ENCODE data around the gene KLHL11. TPM values are rescaled to one million over a fixed set of nuclear protein-coding genes. Genes with fewer than 3 reads are reported as not detected.
A peak's percentile ranks its signal among the peaks of the same experiment; 100 is the strongest.

Gene KLHL11
- total RNA-seq, 2 donors from 2014 or later: 13.3 to 15.9 TPM

- Histone ChIP-seq H3K27ac (ENCODE audit: low read depth, low read length) (no peak overlapping the region), H3K9me3 (ENCODE audit: control insufficient read depth, low read length) (no peaks in the 10 kb centered on the region), H3K36me3 (ENCODE audit: control insufficient read depth, insufficient read depth, low read length) (peaks cover 26% of the 10 kb centered on the region), H3K27me3 (ENCODE audit: control insufficient read depth, insufficient read depth, low read length, poor library complexity, severe bottlenecking) (no peaks in the 10 kb centered on the region), H3K4me1 (ENCODE audit: control insufficient read depth, insufficient read depth, low read length) (no peaks in the 10 kb centered on the region), H3K4me3 (ENCODE audit: low read length) (no peak overlapping the region), H3K9ac (ENCODE audit: extremely low read depth, low read length, poor library complexity, severe bottlenecking) (no peak overlapping the region)
- peaks cover 18% of the 10 kb centered on the region for H3K36me3 Mint-ChIP-seq (ENCODE audit: low read depth)
- H3K4me1 Mint-ChIP-seq: peaks cover 11% of the 10 kb centered on the region
- H3K27me3 Mint-ChIP-seq (ENCODE audit: insufficient read depth): no peaks in the 10 kb centered on the region
- no peak overlapping the region for H3K27ac Mint-ChIP-seq
- no peak for TF ChIP-seq CTCF (conservative IDR thresholded peaks at IDR 0.05)
- H3K4me3 Mint-ChIP-seq: no peak overlapping the region
- no peak for DNase-seq
- H3K9me3 Mint-ChIP-seq: no peaks in the 10 kb centered on the region
- 95 to 96% methylated on average over 17 to 23 of the region's 23 CpGs for WGBS, 2 experiments (ENCODE audit: insufficient coverage in 1 of 2, insufficient read length in 1 of 2)
Observed at GRCh38 chr17:41816637-41817320, 48.4 kb downstream of the KLHL11 start.

GRCh38 chr17:41814195-41814594 lies 51.0 kb downstream of the KLHL11 start:
- H3K4me3 ChIP-seq (ENCODE audit: low read length): peak overlapping the region; percentile 87
- H3K36me3 ChIP-seq (ENCODE audit: control insufficient read depth, insufficient read depth, low read length): peaks cover 16% of the 10 kb centered on the region
- no peaks in the 10 kb centered on the region for H3K4me1 ChIP-seq (ENCODE audit: control insufficient read depth, insufficient read depth, low read length)
- no peak overlapping the region for H3K27ac ChIP-seq (ENCODE audit: low read depth, low read length)
- no peak for TF ChIP-seq CTCF (conservative IDR thresholded peaks at IDR 0.05)
- Mint-ChIP-seq H3K36me3 (ENCODE audit: low read depth) (peaks cover 15% of the 10 kb centered on the region), H3K4me1 (peaks cover 13% of the 10 kb centered on the region), H3K27ac (no peak overlapping the region), H3K4me3 (peak overlapping the region; percentile 79), H3K27me3 (ENCODE audit: insufficient read depth) (peaks cover 12% of the 10 kb centered on the region), H3K9me3 (no peaks in the 10 kb centered on the region)
- H3K27me3 ChIP-seq (ENCODE audit: control insufficient read depth, insufficient read depth, low read length, poor library complexity, severe bottlenecking): no peaks in the 10 kb centered on the region
- WGBS, 2 experiments (ENCODE audit: insufficient coverage in 1 of 2, insufficient read length in 1 of 2): 89% methylated on average over 1 of the region's 1 CpG; no CpG with 5 or more reads in 1 of the 2 experiments
- no peak for DNase-seq
- H3K9ac ChIP-seq (ENCODE audit: extremely low read depth, low read length, poor library complexity, severe bottlenecking): peak overlapping the region; percentile 62
- H3K9me3 ChIP-seq (ENCODE audit: control insufficient read depth, low read length): no peaks in the 10 kb centered on the region

- Histone ChIP-seq H3K27ac (ENCODE audit: low read depth, low read length) (no peak overlapping the region), H3K36me3 (ENCODE audit: control insufficient read depth, insufficient read depth, low read length) (peaks cover 16% of the 10 kb centered on the region), H3K4me1 (ENCODE audit: control insufficient read depth, insufficient read depth, low read length) (no peaks in the 10 kb centered on the region), H3K4me3 (ENCODE audit: low read length) (peak overlapping the region; percentile 87), H3K27me3 (ENCODE audit: control insufficient read depth, insufficient read depth, low read length, poor library complexity, severe bottlenecking) (no peaks in the 10 kb centered on the region), H3K9me3 (ENCODE audit: control insufficient read depth, low read length) (no peaks in the 10 kb centered on the region), H3K9ac (ENCODE audit: extremely low read depth, low read length, poor library complexity, severe bottlenecking) (peak overlapping the region; percentile 62)
- Mint-ChIP-seq H3K27me3 (ENCODE audit: insufficient read depth) (peaks cover 12% of the 10 kb centered on the region), H3K27ac (peak overlapping the region; percentile 41), H3K36me3 (ENCODE audit: low read depth) (peaks cover 15% of the 10 kb centered on the region), H3K9me3 (no peaks in the 10 kb centered on the region), H3K4me1 (peaks cover 13% of the 10 kb centered on the region), H3K4me3 (peak overlapping the region; percentile 79)
- 20 to 30% methylated on average over 3 to 9 of the region's 9 CpGs for WGBS, 2 experiments (ENCODE audit: insufficient coverage in 1 of 2, insufficient read length in 1 of 2)
- no peak for DNase-seq
- no peak for TF ChIP-seq CTCF (conservative IDR thresholded peaks at IDR 0.05)
Observed at GRCh38 chr17:41813699-41814124, 51.5 kb downstream of the KLHL11 start.
